Measurements from ENCODE around the gene NIPAL1.

NIPAL1 gene

GRCh38 chr4:48065587-48066052 is 49.0 kb downstream of the NIPAL1 start:
- no peak for DNase-seq (ENCODE audit: low spot score)

GRCh38 chr4:48067536-48067935 is 51.0 kb downstream of the NIPAL1 start:
- no peak for DNase-seq (ENCODE audit: low spot score)

- DNase-seq (ENCODE audit: low spot score): no peak
Measured at GRCh38 chr4:48068182-48068581, 51.6 kb downstream of the NIPAL1 start.

GRCh38 chr4:48069026-48069425 is 52.5 kb downstream of the NIPAL1 start:
- DNase-seq (ENCODE audit: low spot score): no peak

- no peak for DNase-seq (ENCODE audit: low spot score)
Measured at GRCh38 chr4:48071191-48071590, 54.6 kb downstream of the NIPAL1 start.

- no peak for DNase-seq (ENCODE audit: low spot score)
Measured at GRCh38 chr4:48073567-48074103, 57.1 kb downstream of the NIPAL1 start.

GRCh38 chr4:48074657-48075056 is 58.1 kb downstream of the NIPAL1 start:
- no peak for DNase-seq (ENCODE audit: low spot score)

GRCh38 chr4:48078425-48078824 is 61.9 kb downstream of the NIPAL1 start:
- DNase-seq (ENCODE audit: low spot score): no peak

GRCh38 chr4:48078862-48079655 is 62.5 kb downstream of the NIPAL1 start:
- no peak for DNase-seq (ENCODE audit: low spot score)

- DNase-seq (ENCODE audit: low spot score): no peak
Measured at GRCh38 chr4:48079972-48080391, 63.4 kb downstream of the NIPAL1 start.

- DNase-seq (ENCODE audit: low spot score): no peak
Measured at GRCh38 chr4:48081196-48081595, 64.6 kb downstream of the NIPAL1 start.

- no peak for DNase-seq (ENCODE audit: low spot score)
Measured at GRCh38 chr4:48082956-48083355, 66.4 kb downstream of the NIPAL1 start.

GRCh38 chr4:48085821-48086589 is 69.4 kb downstream of the NIPAL1 start:
- DNase-seq (ENCODE audit: low spot score): no peak
